NCI-H1436 treated with DMSO at 0.1 percent for 48 hours (cell line): ENCODE data around the gene OSTN.
"Not testable (repeated sequence)": the region's sequence is repeated elsewhere in the genome, so short reads cannot be mapped to it uniquely, and the experiment has no call there.

Source experiments
- DNase-seq: peaks from one replicate; lab custom pipeline; 2025; lab: John Stamatoyannopoulos, UW

OSTN gene

GRCh38 chr3:191198932-191199331, at the start of gene OSTN:
Gene OSTN, plus strand, starts transcription at chr3:191199241. Its CDS starts 13,292 bp downstream, at chr3:191212533.
- DNase-seq = no peak

- no peak for DNase-seq
Observed at GRCh38 chr3:191151653-191152052, 47.4 kb upstream of the OSTN start.

GRCh38 chr3:191154827-191155226, 44.2 kb upstream of the OSTN start:
- DNase-seq = no peak

- DNase-seq = no peak
Observed at GRCh38 chr3:191158247-191158646, 40.8 kb upstream of the OSTN start.

GRCh38 chr3:191158815-191159214, 40.2 kb upstream of the OSTN start:
- no peak for DNase-seq

GRCh38 chr3:191165802-191166201, 33.2 kb upstream of the OSTN start:
- no peak for DNase-seq

GRCh38 chr3:191166368-191166767, 32.7 kb upstream of the OSTN start:
- DNase-seq = no peak

- no peak for DNase-seq
Observed at GRCh38 chr3:191169566-191169965, 29.5 kb upstream of the OSTN start.

- no peak for DNase-seq
Observed at GRCh38 chr3:191170097-191170496, 28.9 kb upstream of the OSTN start.

GRCh38 chr3:191175102-191175501, 23.9 kb upstream of the OSTN start:
- DNase-seq = no peak

GRCh38 chr3:191176038-191176785, 22.8 kb upstream of the OSTN start:
- no peak for DNase-seq

- not testable (repeated sequence) for DNase-seq
Observed at GRCh38 chr3:191185382-191185781, 13.7 kb upstream of the OSTN start.

- not testable (repeated sequence) for DNase-seq
Observed at GRCh38 chr3:191188246-191188645, 10.8 kb upstream of the OSTN start.

- not testable (repeated sequence) for DNase-seq
Observed at GRCh38 chr3:191192270-191192669, 6.8 kb upstream of the OSTN start.

GRCh38 chr3:191192941-191193340, 6.1 kb upstream of the OSTN start:
- DNase-seq = no peak

- DNase-seq = no peak
Observed at GRCh38 chr3:191197761-191198306, 1.2 kb upstream of the OSTN start.

- DNase-seq = no peak
Observed at GRCh38 chr3:191198480-191198879, 561 bp upstream of the OSTN start.

- DNase-seq = no peak
Observed at GRCh38 chr3:191210032-191210431, 11.0 kb downstream of the OSTN start.

- DNase-seq = no peak
Observed at GRCh38 chr3:191216510-191216909, 17.5 kb downstream of the OSTN start.

GRCh38 chr3:191217301-191217700, 18.3 kb downstream of the OSTN start:
- no peak for DNase-seq

GRCh38 chr3:191220908-191221307, 21.9 kb downstream of the OSTN start:
- no peak for DNase-seq

GRCh38 chr3:191221638-191222037, 22.6 kb downstream of the OSTN start:
- DNase-seq = no peak

- DNase-seq = no peak
Observed at GRCh38 chr3:191227541-191227940, 28.5 kb downstream of the OSTN start.

GRCh38 chr3:191234216-191234615, 35.2 kb downstream of the OSTN start:
- no peak for DNase-seq
